Keratinocyte (primary cell): ENCODE measurements around the gene KRT81. TPM values are rescaled to one million over a fixed set of nuclear protein-coding genes. Genes with fewer than 3 reads are reported as not detected.

Source experiments
- DNase-seq: peaks from one replicate; pipeline ENCODE4 v3.0.0-alpha.2; 2011; ENCODE audit warnings: low read depth, missing footprints, low spot score
- FAIRE-seq: peaks from 2 replicates; lab custom pipeline; 2011; peaks lifted over from hg19 to GRCh38; lab: Jason Lieb, UNC
- H2AFZ ChIP-seq: 2 replicates; pipeline ENCODE4 v1.6.0; 2012; ENCODE audit warnings: low read length, control low read depth, inconsistent platforms; ENCODE audit not compliant: control insufficient read depth
- H3K27ac ChIP-seq: 2 replicates; pipeline ENCODE4 v1.5.1; 2011; ENCODE audit warnings: low read length; ENCODE audit not compliant: control insufficient read depth, insufficient read depth
- H3K27me3 ChIP-seq: 3 replicates; pipeline ENCODE4 v1.6.0; 2011; ENCODE audit warnings: low read length; ENCODE audit not compliant: control insufficient read depth, insufficient read depth; ENCODE audit errors: extremely low read depth
- H3K36me3 ChIP-seq, 2 experiments: 2 replicates in 1 of 2; 3 replicates in 1 of 2; pipeline ENCODE4 v1.5.1; 2011; ENCODE audit warnings: low read length in 2 of 2, mild to moderate bottlenecking in 1 of 2; ENCODE audit not compliant: control insufficient read depth in 2 of 2, insufficient read depth in 2 of 2; ENCODE audit errors: extremely low read depth in 1 of 2
- H3K4me1 ChIP-seq: 3 replicates; pipeline ENCODE4 v1.5.1; 2011; ENCODE audit warnings: low read length; ENCODE audit not compliant: control insufficient read depth, insufficient read depth; ENCODE audit errors: extremely low read depth
- H3K4me2 ChIP-seq: 3 replicates; pipeline ENCODE4 v1.6.0; 2011; ENCODE audit warnings: low read depth, low read length; ENCODE audit not compliant: control insufficient read depth, insufficient read depth; ENCODE audit errors: extremely low read depth
- H3K4me3 ChIP-seq, 3 experiments: fragments of 200-600 bp in 1 of 3; sonication (generic) in 1 of 3; 2 replicates in 2 of 3; 3 replicates in 1 of 3; pipeline ENCODE4 v1.5.1; 2011 to 2016; ENCODE audit warnings: low read length in 3 of 3, mild to moderate bottlenecking in 3 of 3, control low read depth in 2 of 3, inconsistent platforms in 1 of 3, low read depth in 1 of 3, mixed read lengths in 1 of 3, mixed run types in 1 of 3, moderate library complexity in 1 of 3; ENCODE audit not compliant: control insufficient read depth in 2 of 3, insufficient read depth in 2 of 3; ENCODE audit errors: extremely low read depth in 1 of 3
- H3K79me2 ChIP-seq: 2 replicates; pipeline ENCODE4 v1.6.0; 2012; ENCODE audit warnings: low read length; ENCODE audit not compliant: control insufficient read depth, insufficient read depth
- H3K9ac ChIP-seq: 3 replicates; pipeline ENCODE4 v1.6.0; 2011; ENCODE audit warnings: low read length; ENCODE audit not compliant: control insufficient read depth, insufficient read depth; ENCODE audit errors: extremely low read depth
- H3K9me1 ChIP-seq: 3 replicates; pipeline ENCODE4 v1.6.0; 2011; ENCODE audit warnings: low read length; ENCODE audit not compliant: control insufficient read depth, insufficient read depth; ENCODE audit errors: extremely low read depth
- H3K9me3 ChIP-seq: 2 replicates; pipeline ENCODE4 v1.5.1; 2012; ENCODE audit warnings: low read depth, low read length; ENCODE audit not compliant: control insufficient read depth
- H4K20me1 ChIP-seq: 3 replicates; pipeline ENCODE4 v1.6.0; 2011; ENCODE audit warnings: low read length; ENCODE audit not compliant: control insufficient read depth, insufficient read depth; ENCODE audit errors: extremely low read depth
- CTCF ChIP-seq, 3 experiments: IDR thresholded peaks in 1 of 3; conservative IDR thresholded peaks in 1 of 3; optimal IDR thresholded peaks in 1 of 3; 2 replicates in 2 of 3; 3 replicates in 1 of 3; pipeline versions ENCODE3 to v1.5.1; 2011; ENCODE audit warnings: low read length in 3 of 3, mild to moderate bottlenecking in 3 of 3, moderate library complexity in 2 of 3, control low read depth in 1 of 3, inconsistent platforms in 1 of 3; ENCODE audit not compliant: insufficient read depth in 2 of 3; ENCODE audit errors: extremely low read depth in 1 of 3
- EZH2 ChIP-seq: IDR thresholded peaks from one replicate; pipeline ENCODE4 v1.6.1; 2012; ENCODE audit warnings: inconsistent platforms, mild to moderate bottlenecking, low read length, moderate library complexity
- dilution Hi-C: fragments of 300-500 bp; cut with MboI; formaldehyde crosslinking; loops from one replicate; pipeline ENCODE4 v1.7.0; 2020; ENCODE audit warnings: low sequenced_read_pairs; ENCODE audit not compliant: extremely low pct_ligation_motif_present
- polyA plus RNA-seq, 5 experiments: library from polyadenylated mRNA; depleted of rRNA in 3 of 5; stranded (reverse) in 3 of 5; stranded (forward) in 1 of 5; unstranded in 1 of 5; fragments of >200 nt; gene quantifications; 1 replicate in 1 of 5; 2 replicates in 3 of 5; 3 replicates in 1 of 5; pipeline versions ENCODE4 v1.2.1 to v1.2.3, GENCODE V29; 2011 to 2012; ENCODE audit warnings: missing spikeins in 2 of 5, low read depth in 1 of 5, low replicate concordance in 1 of 5

KRT81 gene
- polyA plus RNA-seq, 1 donor (not counting 4 experiments of a cell fraction or from before 2014, with no cell fraction given) = 0.03 TPM

DNA sequence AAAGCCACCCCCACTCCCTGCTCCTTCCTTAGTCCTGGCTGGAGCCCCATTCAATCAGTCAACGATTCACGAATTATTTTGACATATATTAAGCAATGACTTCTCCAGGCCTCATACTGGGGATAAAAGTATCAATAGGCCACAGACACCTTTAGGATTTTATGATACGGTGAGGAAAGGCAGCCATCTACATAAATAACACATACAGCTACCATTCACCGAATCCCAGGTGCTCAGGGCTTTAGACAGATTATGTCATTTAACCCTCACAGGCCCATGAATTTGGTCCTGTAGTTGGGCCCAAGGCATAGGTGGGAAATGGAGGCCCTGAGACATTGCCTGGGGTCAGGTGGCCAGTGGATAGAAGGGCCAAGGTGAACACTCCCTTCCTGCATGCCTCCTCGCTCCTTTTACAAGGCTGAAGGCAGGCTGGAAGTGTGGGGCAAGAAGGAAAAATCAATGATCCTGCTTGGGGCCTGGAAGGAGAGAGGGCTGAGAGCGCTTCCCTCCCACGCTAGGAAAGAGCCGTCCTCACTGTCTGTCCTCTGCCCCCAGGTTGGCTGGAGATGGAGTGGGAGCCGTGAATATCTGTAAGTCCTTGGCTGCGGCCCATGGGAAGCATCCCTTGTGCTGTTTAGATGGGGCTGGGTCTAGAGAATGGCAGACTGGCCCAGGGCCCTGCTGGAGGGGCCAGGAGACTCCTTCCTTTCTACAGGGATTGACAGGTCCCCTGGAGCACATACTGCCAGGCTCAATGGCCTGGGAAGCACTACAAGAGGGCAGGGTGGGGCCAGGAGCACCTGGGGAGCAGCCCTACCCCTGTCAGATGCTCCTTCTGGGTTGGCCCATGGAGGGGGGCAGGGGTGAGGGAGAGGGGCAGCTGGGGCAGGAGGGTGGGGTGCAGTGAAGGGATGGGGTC is 43.5 kb downstream of the KRT81 start:
- TF ChIP-seq EZH2 = no peak
- no peak for TF ChIP-seq CTCF (optimal IDR thresholded peaks at IDR 0.05 in 1 of 3, IDR thresholded peaks at IDR 0.05 in 1 of 3, conservative IDR thresholded peaks at IDR 0.05 in 1 of 3; ENCODE audit: extremely low read depth in 1 of 3, insufficient read depth in 2 of 3, low read length in 3 of 3)
- FAIRE-seq (no peak), DNase-seq (no peak)
- no peaks in the 10 kb centered on the region for H3K36me3 ChIP-seq
- no peak overlapping the region for H3K4me2 ChIP-seq
- no peaks in the 10 kb centered on the region for H3K79me2 ChIP-seq
- H3K9me3 ChIP-seq = no peaks in the 10 kb centered on the region
- no peaks in the 10 kb centered on the region for H3K27me3 ChIP-seq
- H3K27ac ChIP-seq = no peak overlapping the region
- no peaks in the 10 kb centered on the region for H4K20me1 ChIP-seq
- H3K4me3 ChIP-seq = no peak overlapping the region
- H3K9ac ChIP-seq = no peak overlapping the region
- H2AFZ ChIP-seq = no peak overlapping the region
- dilution Hi-C loops = no loop called here
- H3K4me1 ChIP-seq = peaks cover 22% of the 10 kb centered on the region
- H3K9me1 ChIP-seq = no peaks in the 10 kb centered on the region

- Histone ChIP-seq H3K4me2 (no peak overlapping the region), H3K9ac (no peak overlapping the region), H3K27me3 (no peaks in the 10 kb centered on the region), H3K79me2 (no peaks in the 10 kb centered on the region), H3K36me3 (no peaks in the 10 kb centered on the region), H2AFZ (no peak overlapping the region), H3K4me3 (no peak overlapping the region), H3K9me3 (no peaks in the 10 kb centered on the region), H3K9me1 (no peaks in the 10 kb centered on the region), H3K4me1 (peaks cover 27% of the 10 kb centered on the region), H3K27ac (no peak overlapping the region), H4K20me1 (no peaks in the 10 kb centered on the region)
- no peak for TF ChIP-seq CTCF (optimal IDR thresholded peaks at IDR 0.05 in 1 of 3, IDR thresholded peaks at IDR 0.05 in 1 of 3, conservative IDR thresholded peaks at IDR 0.05 in 1 of 3; ENCODE audit: extremely low read depth in 1 of 3, insufficient read depth in 2 of 3, low read length in 3 of 3)
- TF ChIP-seq EZH2 = no peak
- dilution Hi-C loops = no loop called here
- FAIRE-seq (no peak), DNase-seq (no peak)
Measured at GRCh38 chr12:52246720-52247621, 44.4 kb downstream of the KRT81 start.
